GM11168 (cell line): ENCODE results near the gene MTHFD1L.

Source experiments
- in situ Hi-C: fragments of 300-500 bp; cut with MboI; formaldehyde crosslinking; loops from one replicate; pipeline ENCODE4 v1.12.0; 2022; ENCODE audit warnings: low sequenced_read_pairs; ENCODE audit not compliant: unreplicated experiment

Gene MTHFD1L

DNA sequence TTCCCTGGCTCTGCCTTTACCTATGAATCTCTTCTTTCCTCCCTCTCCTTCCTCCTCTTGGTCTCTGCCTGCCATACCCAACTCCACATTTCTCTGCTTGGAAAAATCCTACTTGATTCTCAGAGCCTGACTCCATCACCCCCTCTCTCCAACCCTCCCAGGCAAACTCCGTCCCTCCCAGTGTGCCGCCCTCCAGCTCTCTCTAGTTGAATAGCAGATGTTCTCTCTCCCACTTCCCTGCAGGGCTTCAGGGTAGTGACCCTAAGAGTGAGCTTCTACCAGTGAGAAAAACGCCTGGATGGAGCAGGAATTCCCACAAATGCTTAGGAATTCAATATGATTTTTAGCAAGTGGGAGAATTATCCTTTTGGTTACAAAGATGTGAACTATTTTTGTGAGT is 141.6 kb downstream of the MTHFD1L start:
- in situ Hi-C loops, result no loop called here

GRCh38 chr6:151007922-151008321 is 142.4 kb downstream of the MTHFD1L start:
- in situ Hi-C loops, result no loop called here

DNA sequence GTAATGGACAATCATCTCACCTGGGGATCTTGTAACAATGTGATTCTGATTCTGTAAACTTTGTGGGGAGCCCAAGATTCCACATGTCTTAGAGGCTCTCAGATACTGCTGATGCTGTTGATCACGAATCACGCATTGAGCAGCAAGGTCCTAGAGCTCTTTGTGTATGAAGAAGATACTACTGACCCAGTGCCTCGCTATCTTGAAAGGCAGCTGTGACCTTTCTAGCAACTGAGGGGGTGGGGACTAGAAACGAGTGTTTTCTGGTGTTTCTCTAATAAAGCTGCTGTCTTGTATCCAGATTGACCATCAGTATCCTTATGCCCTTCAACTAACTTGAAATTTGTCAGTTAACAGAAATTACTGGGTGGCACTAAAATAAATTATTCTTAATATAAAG is 142.9 kb downstream of the MTHFD1L start:
- in situ Hi-C loops, result no loop called here

GRCh38 chr6:151009576-151009975 is 144.1 kb downstream of the MTHFD1L start:
- in situ Hi-C loops, result no loop called here

DNA sequence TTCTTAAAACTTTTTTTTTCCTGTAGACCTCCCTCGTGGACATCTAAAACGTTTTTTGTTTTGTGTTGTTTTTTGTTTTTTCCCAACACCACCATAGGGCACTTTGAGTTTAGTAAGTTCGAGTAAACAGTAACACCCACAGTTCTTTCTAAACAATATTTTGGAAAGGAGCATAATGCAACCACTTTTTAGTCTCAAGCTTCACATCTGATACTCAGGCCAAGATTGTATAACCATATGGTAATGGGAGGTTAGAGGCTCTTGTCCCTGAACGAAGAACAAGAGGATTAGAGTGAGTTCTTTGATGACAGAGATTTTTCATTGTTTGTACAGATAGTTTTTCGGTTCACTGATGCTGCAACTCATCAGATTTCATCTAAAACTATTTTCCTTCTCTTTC is 144.6 kb downstream of the MTHFD1L start:
- in situ Hi-C loops, result loop anchor here (5.0 kb wide), 1 partner anchor 317 kb away; no protein-coding TSS in a partner anchor

GRCh38 chr6:151012321-151013294 is 147.1 kb downstream of the MTHFD1L start:
- in situ Hi-C loops, result loop anchor here (5.0 kb wide), 1 partner anchor 315 kb away; no protein-coding TSS in a partner anchor

GRCh38 chr6:151014404-151015100 is 149.1 kb downstream of the MTHFD1L start:
- in situ Hi-C loops, result loop anchor here (5.0 kb wide), 1 partner anchor 313 kb away; no protein-coding TSS in a partner anchor

- in situ Hi-C loops, result no loop called here
These were observed 149.7 kb downstream of the MTHFD1L start for GRCh38 chr6:151015101-151015700.

DNA sequence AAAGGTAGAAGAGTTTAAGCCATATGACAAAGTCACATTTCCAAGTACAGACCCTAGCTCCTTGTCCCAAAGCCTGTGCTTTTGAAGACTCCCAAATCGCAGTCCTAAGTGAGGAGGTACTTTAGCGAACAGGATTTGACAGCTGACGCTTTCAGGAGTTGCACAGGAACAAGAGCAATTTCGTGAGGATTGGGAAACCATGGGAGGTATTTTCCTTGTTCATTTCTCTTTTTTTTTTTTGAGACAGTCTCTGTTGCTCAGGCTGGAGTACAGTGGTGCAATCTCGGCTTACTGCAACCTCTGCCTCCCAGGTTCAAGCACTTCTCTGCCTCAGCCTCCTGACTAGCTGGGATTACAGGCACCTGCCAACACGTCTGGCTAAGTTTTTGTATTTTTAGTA is 150.6 kb downstream of the MTHFD1L start:
- in situ Hi-C loops, result no loop called here

DNA sequence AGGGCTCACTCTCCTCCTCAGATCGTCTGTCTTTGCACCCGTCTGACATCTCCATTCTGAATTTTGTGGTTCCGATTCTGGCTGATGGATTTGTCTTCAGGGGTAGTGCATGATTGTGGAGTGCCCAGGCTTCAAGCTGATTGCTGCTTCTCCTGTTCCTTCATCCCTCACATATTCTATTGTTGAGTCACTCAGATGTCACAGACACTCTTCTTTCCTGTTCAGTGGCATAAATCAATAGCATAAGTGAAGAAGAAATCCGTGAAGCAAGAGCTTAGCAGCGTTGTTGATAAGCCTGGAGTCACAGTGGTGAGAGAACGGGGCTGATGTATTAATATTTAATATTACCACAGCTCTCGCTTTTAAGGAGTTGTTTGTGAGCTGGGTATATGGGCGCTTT is 152.5 kb downstream of the MTHFD1L start:
- in situ Hi-C loops, result no loop called here

DNA sequence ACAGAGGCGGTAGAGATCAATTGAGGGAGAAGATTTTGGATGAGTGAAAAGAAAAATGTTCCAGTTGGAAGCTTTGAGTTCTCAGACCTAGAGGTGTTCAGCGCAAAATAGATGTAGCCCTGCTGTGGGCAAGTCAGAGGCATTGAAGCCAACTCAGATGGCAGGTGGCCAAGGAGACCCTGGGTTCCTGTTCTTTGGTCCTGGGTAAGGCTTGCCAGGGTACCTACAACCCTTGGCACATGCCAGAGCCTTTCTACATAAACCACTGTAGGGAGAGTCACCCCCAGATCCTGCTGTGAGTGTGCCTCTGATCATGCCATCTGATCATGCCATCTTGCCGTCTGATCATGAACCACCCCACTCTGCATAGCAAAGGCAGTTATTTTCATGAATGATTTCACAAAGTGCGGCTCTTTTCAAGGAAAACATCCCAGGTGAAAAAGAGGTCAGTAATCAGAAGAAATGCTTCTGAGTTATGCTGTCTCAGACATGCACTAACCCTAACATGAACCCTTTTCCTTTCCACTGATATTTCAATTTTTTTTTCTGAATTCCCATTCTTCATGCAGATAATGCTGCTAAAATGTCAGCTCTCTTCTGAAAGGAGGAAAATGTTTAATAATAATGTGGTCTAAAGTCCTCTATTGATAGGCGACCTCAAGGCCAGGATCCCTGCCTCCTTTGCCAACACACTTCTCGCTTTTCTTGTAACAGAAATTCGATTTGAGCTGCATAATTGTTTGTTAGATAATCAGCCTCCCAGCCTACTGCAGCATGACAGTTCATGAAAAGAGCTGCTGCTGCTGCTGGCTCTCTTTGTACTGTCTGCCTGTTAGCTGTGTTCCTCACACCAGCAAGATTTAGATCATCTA is 153.6 kb downstream of the MTHFD1L start:
- in situ Hi-C loops, result no loop called here

DNA sequence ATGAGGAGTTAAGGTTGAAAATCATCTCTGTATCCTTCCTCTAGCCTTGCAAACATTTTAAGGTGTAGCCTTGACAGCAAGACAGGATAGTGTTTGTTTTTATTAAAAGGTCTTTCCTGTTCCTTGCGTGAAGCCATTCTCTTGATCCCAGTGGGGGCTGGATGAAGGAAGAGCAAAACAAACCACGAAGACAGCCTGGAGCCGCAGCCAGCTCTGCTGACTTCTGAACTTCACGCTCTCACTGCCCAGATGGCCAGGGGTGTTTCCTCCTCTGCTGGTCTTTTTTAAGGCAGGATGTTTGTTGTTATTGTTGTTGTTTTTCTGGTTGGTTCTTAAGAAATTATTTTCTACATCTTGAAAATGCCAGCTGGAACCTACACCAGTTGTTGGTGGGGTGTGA is 156.4 kb downstream of the MTHFD1L start:
- in situ Hi-C loops, result no loop called here

DNA sequence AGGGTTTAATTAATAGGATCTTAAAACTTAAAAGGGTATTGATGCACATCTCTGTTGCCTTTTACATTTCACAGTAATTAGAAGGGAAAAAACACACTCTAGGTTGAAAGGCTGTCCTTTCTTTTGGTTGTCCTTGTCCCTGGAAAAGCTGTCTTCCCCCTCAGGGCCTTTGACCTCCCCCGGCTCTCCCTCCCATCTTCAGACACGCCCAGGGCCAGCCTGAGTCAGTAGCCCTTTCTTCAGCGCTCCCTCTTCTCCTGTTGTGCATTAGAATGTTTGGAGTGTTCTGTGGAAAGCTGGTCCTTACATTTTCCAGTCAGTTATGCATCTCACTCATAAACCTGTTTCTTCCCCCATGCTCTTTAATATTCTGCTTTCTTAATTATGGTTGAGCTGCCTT is 157.0 kb downstream of the MTHFD1L start:
- in situ Hi-C loops, result no loop called here

- in situ Hi-C loops, result no loop called here
These were observed 157.8 kb downstream of the MTHFD1L start for GRCh38 chr6:151023342-151023741.

- in situ Hi-C loops, result no loop called here
These were observed 159.1 kb downstream of the MTHFD1L start for GRCh38 chr6:151024597-151024996.

GRCh38 chr6:151025076-151025475 is 159.6 kb downstream of the MTHFD1L start:
- in situ Hi-C loops, result no loop called here

DNA sequence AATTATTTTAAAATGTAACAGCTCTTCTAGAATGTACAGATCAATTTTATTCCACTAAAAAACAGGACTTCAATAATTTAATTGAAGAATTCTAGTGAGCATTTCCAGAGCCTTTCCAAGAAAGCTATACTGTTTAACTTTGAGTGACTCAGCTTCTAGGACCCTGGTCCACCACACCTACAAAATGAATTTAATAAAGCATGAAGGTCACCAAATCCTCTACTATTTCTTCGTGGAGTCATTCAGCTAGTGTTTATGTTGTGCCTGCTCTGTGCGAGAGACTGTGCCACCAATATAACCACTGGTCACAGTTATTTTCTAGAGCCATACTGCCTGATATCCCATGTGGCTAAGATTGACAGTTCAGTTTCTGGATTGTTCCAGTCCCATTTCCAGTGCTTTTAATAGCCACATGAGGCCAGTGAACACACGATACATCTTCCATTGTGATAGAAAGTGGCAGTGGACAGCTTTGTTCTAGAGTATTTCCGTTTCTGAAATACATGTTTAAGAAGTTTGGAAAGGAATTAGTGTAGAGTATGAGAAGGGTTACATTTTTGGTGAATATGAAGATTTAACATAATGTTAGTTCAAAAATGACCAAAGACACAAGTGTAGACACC is 160.7 kb downstream of the MTHFD1L start:
- in situ Hi-C loops, result no loop called here

DNA sequence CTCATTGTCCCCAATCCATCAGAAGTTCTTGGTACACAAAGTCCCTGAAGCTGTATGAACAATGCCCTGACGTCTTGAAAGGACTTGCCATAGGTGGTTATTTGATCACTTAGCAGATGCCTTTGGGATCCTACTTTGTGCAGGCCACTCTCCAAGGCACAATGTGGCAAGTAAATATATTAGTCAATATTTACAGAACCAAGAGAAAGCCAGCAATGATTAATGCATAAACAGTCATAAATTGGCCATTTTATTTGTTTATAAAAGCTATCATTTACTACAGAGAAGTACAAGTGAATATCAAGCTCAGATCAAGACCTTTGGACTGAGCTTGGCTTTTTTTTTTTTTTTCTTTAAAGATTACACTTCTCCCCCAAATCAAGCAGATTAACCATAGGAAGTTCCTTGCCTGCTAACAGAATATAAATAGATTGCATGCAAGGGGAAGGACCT is 161.8 kb downstream of the MTHFD1L start:
- in situ Hi-C loops, result no loop called here
